H1 (cell line): ENCODE data around the gene CEACAM16. TPM values are rescaled to one million over a fixed set of nuclear protein-coding genes. Genes with fewer than 3 reads are reported as not detected.

Experiments
- CTCF ChIA-PET: fragments of 300-600 bp; sonication (Branson Sonifier 250); formaldehyde crosslinking; loops from one replicate; lab custom pipeline; 2021; ENCODE audit not compliant: partially characterized antibody; lab: Charles Lee
- POLR2A ChIA-PET: fragments of 300-600 bp; sonication (Branson Sonifier 250); formaldehyde crosslinking; loops from one replicate; lab custom pipeline; 2021; ENCODE audit warnings: inconsistent platforms; ENCODE audit not compliant: partially characterized antibody; lab: Charles Lee
- DNase-seq, 2 experiments: peaks; one replicate each; pipeline versions ENCODE4 v3.0.0 to v3.0.0-alpha.2; 2010 to 2022; ENCODE audit warnings: low spot score in 2 of 2, low read depth in 1 of 2, mixed read lengths in 1 of 2
- FAIRE-seq: peaks from 2 replicates; lab custom pipeline; 2011; peaks lifted over from hg19 to GRCh38; lab: Jason Lieb, UNC
- H2AFZ ChIP-seq: 2 replicates; pipeline ENCODE4 v1.8.1; 2012; ENCODE audit warnings: low read length, inconsistent platforms
- H2AK5ac ChIP-seq: 2 replicates; pipeline ENCODE4 v1.6.1; 2013; ENCODE audit warnings: low read depth, low read length
- H2BK120ac ChIP-seq: replicated peaks from 2 replicates; pipeline ENCODE3; 2013; ENCODE audit warnings: low read depth, low read length, inconsistent platforms
- H2BK12ac ChIP-seq: 2 replicates; pipeline ENCODE4 v1.6.1; 2013; ENCODE audit warnings: low read depth, low read length
- H2BK15ac ChIP-seq: 2 replicates; pipeline ENCODE4 v1.6.1; 2013; ENCODE audit warnings: low read length
- H2BK20ac ChIP-seq: 2 replicates; pipeline ENCODE4 v1.6.1; 2013; ENCODE audit warnings: low read length
- H2BK5ac ChIP-seq: 2 replicates; pipeline ENCODE4 v1.6.1; 2013; ENCODE audit warnings: low read depth, low read length
- H3K14ac ChIP-seq: 2 replicates; pipeline ENCODE4 v1.6.1; 2013; ENCODE audit warnings: inconsistent platforms; ENCODE audit not compliant: insufficient read length
- H3K18ac ChIP-seq: 2 replicates; pipeline ENCODE4 v1.6.1; 2013; ENCODE audit warnings: low read length; ENCODE audit errors: extremely low read depth
- H3K23ac ChIP-seq: 2 replicates; pipeline ENCODE4 v1.6.1; 2013; ENCODE audit warnings: inconsistent platforms; ENCODE audit not compliant: insufficient read length
- H3K23me2 ChIP-seq: 2 replicates; pipeline ENCODE4 v1.6.1; 2013; ENCODE audit warnings: low read depth, low read length
- H3K27ac ChIP-seq: 2 replicates; pipeline ENCODE4 v1.6.1; 2011; ENCODE audit warnings: low read depth, low read length, inconsistent platforms
- H3K27me3 ChIP-seq, 4 experiments: replicated peaks in 1 of 4; 1 replicate in 1 of 4; 2 replicates in 3 of 4; pipeline versions ENCODE4 v1.6.1 to v1.8.1; 2011 to 2013; ENCODE audit warnings: low read length in 3 of 4, mild to moderate bottlenecking in 3 of 4, inconsistent platforms in 2 of 4, mixed read lengths in 2 of 4, moderate library complexity in 1 of 4; ENCODE audit not compliant: control insufficient read depth in 3 of 4, insufficient read depth in 3 of 4; ENCODE audit errors: extremely low read depth in 1 of 4
- H3K36me3 ChIP-seq, 4 experiments: 2 replicates each; pipeline versions ENCODE4 v1.6.1 to v1.8.1; 2011 to 2013; ENCODE audit warnings: mild to moderate bottlenecking in 4 of 4, low read length in 3 of 4, moderate library complexity in 2 of 4, control low read depth in 1 of 4, inconsistent platforms in 1 of 4; ENCODE audit not compliant: insufficient read depth in 4 of 4, control insufficient read depth in 2 of 4
- H3K4ac ChIP-seq: replicated peaks from 2 replicates; pipeline ENCODE3; 2013; ENCODE audit warnings: low read length, low read depth, mixed read lengths, inconsistent platforms; ENCODE audit not compliant: insufficient read length
- H3K4me1 ChIP-seq, 4 experiments: replicated peaks in 1 of 4; 1 replicate in 1 of 4; 2 replicates in 3 of 4; pipeline versions ENCODE4 v1.6.1 to v1.8.1; 2011 to 2013; ENCODE audit warnings: low read length in 3 of 4, inconsistent platforms in 2 of 4, mixed read lengths in 1 of 4; ENCODE audit not compliant: insufficient read depth in 4 of 4, control insufficient read depth in 3 of 4
- H3K4me2 ChIP-seq, 2 experiments: 2 replicates each; pipeline versions ENCODE4 v1.6.1 to v1.8.1; 2011 to 2013; ENCODE audit warnings: low read depth in 2 of 2, low read length in 2 of 2, control low read depth in 1 of 2, inconsistent platforms in 1 of 2, mild to moderate bottlenecking in 1 of 2; ENCODE audit not compliant: insufficient read depth in 1 of 2
- H3K4me3 ChIP-seq, 4 experiments: fragments of 200-600, 300-600 bp in 1 of 4; sonication (generic), shearing (Covaris generic), sonication (Bioruptor Twin) in 1 of 4; 2 replicates each; pipeline versions ENCODE4 v1.5.1 to v1.8.1; 2011 to 2016; ENCODE audit warnings: low read length in 4 of 4, low read depth in 3 of 4, control low read depth in 2 of 4, inconsistent platforms in 2 of 4, mild to moderate bottlenecking in 2 of 4, mixed read lengths in 1 of 4, moderate library complexity in 1 of 4; ENCODE audit not compliant: insufficient read depth in 2 of 4; ENCODE audit errors: extremely low read depth in 1 of 4
- H3K56ac ChIP-seq: replicated peaks from 2 replicates; pipeline ENCODE3; 2013; ENCODE audit warnings: low read depth, mild to moderate bottlenecking, mixed read lengths, low read length, inconsistent platforms; ENCODE audit not compliant: insufficient read length
- H3K79me1 ChIP-seq: 2 replicates; pipeline ENCODE4 v1.6.1; 2013; ENCODE audit warnings: low read depth, low read length, control low read depth
- H3K79me2 ChIP-seq, 2 experiments: 2 replicates each; pipeline versions ENCODE4 v1.6.1 to v1.8.1; 2012 to 2013; ENCODE audit warnings: low read length in 2 of 2, mild to moderate bottlenecking in 2 of 2, inconsistent platforms in 1 of 2; ENCODE audit not compliant: insufficient read depth in 2 of 2, control insufficient read depth in 1 of 2
- H3K9ac ChIP-seq, 4 experiments: replicated peaks in 1 of 4; 1 replicate in 1 of 4; 2 replicates in 3 of 4; pipeline versions ENCODE4 v1.6.1 to v1.8.1; 2011 to 2013; ENCODE audit warnings: low read depth in 3 of 4, low read length in 3 of 4, control low read depth in 2 of 4, mild to moderate bottlenecking in 2 of 4, moderate library complexity in 2 of 4, inconsistent platforms in 1 of 4; ENCODE audit errors: extremely low read depth in 1 of 4
- H3K9me3 ChIP-seq, 2 experiments: 2 replicates each; pipeline versions ENCODE4 v1.6.1 to v1.8.1; 2012 to 2013; ENCODE audit warnings: mild to moderate bottlenecking in 2 of 2, moderate library complexity in 2 of 2, control low read depth in 1 of 2, inconsistent platforms in 1 of 2, low read depth in 1 of 2, low read length in 1 of 2, mixed read lengths in 1 of 2; ENCODE audit not compliant: insufficient read depth in 2 of 2
- H4K20me1 ChIP-seq, 2 experiments: replicated peaks in 1 of 2; 2 replicates each; pipeline versions ENCODE3 to v1.8.1; 2011 to 2013; ENCODE audit warnings: inconsistent platforms in 2 of 2, low read length in 2 of 2, mild to moderate bottlenecking in 1 of 2; ENCODE audit not compliant: insufficient read depth in 2 of 2, control insufficient read depth in 1 of 2
- H4K5ac ChIP-seq: 2 replicates; pipeline ENCODE4 v1.6.1; 2013; ENCODE audit warnings: low read length, low read depth, mixed read lengths, inconsistent platforms; ENCODE audit not compliant: insufficient read length
- H4K8ac ChIP-seq: 2 replicates; pipeline ENCODE4 v1.8.0; 2013; ENCODE audit warnings: mild to moderate bottlenecking, moderate library complexity, low read length, inconsistent platforms; ENCODE audit not compliant: insufficient read depth; ENCODE audit errors: extremely low read depth
- H4K91ac ChIP-seq: replicated peaks from 2 replicates; pipeline ENCODE3; 2013; ENCODE audit warnings: low read length, mixed read lengths, inconsistent platforms; ENCODE audit not compliant: insufficient read length
- HDAC6 ChIP-seq: IDR thresholded peaks from one replicate; pipeline ENCODE4 v1.7.1; 2012; ENCODE audit warnings: low read depth, mild to moderate bottlenecking, inconsistent platforms, low read length, moderate library complexity
- RAD21 ChIP-seq, 2 experiments: IDR thresholded peaks in 1 of 2; conservative IDR thresholded peaks in 1 of 2; 2 replicates each; pipeline ENCODE4 v1.6.1; 2011; ENCODE audit warnings: low read depth in 2 of 2, low read length in 2 of 2, improper control_type of control experiment in 1 of 2, inconsistent platforms in 1 of 2, mild to moderate bottlenecking in 1 of 2, moderate library complexity in 1 of 2
- SIRT6 ChIP-seq: IDR thresholded peaks from one replicate; pipeline ENCODE4 v1.7.1; 2012; ENCODE audit warnings: low read length, inconsistent platforms
- WGBS, 2 experiments: shearing (Covaris generic) in 1 of 2; methylation state at CpG; one replicate each; pipeline versions ENCODE4 v1.1.6 to v1.1.7; 2013 to 2015; ENCODE audit warnings: low lambda C conversion rate in 2 of 2, mixed read lengths in 2 of 2, inconsistent platforms in 1 of 2, low coverage in 1 of 2, missing lambda C conversion rate in 1 of 2; ENCODE audit not compliant: insufficient replicate concordance in 2 of 2, insufficient coverage in 1 of 2, insufficient read length in 1 of 2; ENCODE audit errors: extremely low coverage in 1 of 2, missing lambda C conversion rate in 1 of 2; 5-methylcytosine and 5-hydroxymethylcytosine counted together
- polyA plus RNA-seq, 7 experiments: library from polyadenylated mRNA; depleted of rRNA in 3 of 7; stranded (reverse) in 5 of 7; unstranded in 2 of 7; fragments of >200 nt in 5 of 7; fragments of 200-250 nt in 2 of 7; gene quantifications; 1 replicate in 5 of 7; 2 replicates in 1 of 7; 4 replicates in 1 of 7; pipeline versions ENCODE4 v1.2.1 to v1.2.3, GENCODE V29; 2011 to 2013; ENCODE audit warnings: missing spikeins in 2 of 7, mixed read lengths in 2 of 7
- total RNA-seq: library from RNA; stranded (reverse); fragmentation: NEBNext Ultra II Directional; extraction: Animal tissue kit (Norgen Biotek cat#: 25700); gene quantifications from 2 replicates; pipeline ENCODE4 v1.2.1, GENCODE V29; 2021

CEACAM16 gene
- total and polyA plus RNA-seq, 2 of the 8 experiments (the other 6 are each of a cell fraction or from before 2014, with no cell fraction given) = not detected

DNA sequence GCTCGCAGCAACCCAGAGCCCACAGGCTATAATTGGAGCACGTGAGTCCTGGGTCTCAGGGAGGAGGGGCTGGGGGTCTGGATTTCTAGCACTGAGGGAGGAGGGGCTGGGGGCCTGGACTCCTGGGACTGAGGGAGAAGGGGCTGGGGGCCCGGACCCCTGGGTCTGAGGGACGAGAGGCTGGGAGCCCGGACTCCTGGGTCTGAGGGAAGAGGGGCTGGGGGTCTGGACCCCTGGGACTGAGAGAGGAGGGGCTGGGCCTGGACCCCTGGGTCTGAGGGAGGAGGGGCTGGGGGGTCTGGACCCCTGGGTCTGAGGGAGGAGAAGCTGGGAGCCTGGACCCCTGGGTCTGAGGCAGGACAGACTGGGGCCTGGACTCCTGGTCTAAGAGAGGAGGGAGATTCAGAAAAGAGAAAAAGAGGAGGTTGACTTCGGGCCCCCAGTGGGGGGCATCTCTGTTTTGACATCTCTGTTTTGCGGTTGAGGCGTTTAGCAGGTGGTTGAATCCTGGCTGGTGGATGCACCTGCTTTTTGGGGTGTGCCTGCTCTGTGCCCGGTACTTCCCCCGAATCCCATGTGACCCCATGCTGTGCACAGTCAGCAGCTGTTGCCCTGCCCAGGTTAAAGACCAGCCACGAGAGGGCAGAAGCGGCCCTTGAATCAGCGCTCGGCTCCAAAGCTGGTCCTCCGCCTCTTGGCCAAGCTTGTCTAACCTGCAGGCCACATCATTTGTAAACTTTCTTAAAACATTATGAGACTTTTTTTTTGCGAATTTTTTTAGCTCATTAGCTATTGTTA lies 44.8 kb upstream of the CEACAM16 start:
- no peak overlapping the region for H3K14ac ChIP-seq
- no peak overlapping the region for H2AFZ ChIP-seq
- H3K9ac ChIP-seq = no peak overlapping the region
- H4K20me1 ChIP-seq = peaks cover 0 to 7% of the 10 kb centered on the region in 2 experiments
- H3K4me2 ChIP-seq = no peak overlapping the region
- H4K91ac ChIP-seq = no peak overlapping the region
- no peak overlapping the region for H3K27ac ChIP-seq
- no peaks in the 10 kb centered on the region for H3K79me2 ChIP-seq
- H2BK12ac ChIP-seq = no peak overlapping the region
- no peak overlapping the region for H2AK5ac ChIP-seq
- no peak overlapping the region for H3K4me3 ChIP-seq
- no peak overlapping the region for H2BK20ac ChIP-seq
- H3K36me3 ChIP-seq = peaks cover 20 to 40% (median 35%) of the 10 kb centered on the region in 4 experiments
- no peaks in the 10 kb centered on the region for H3K27me3 ChIP-seq
- FAIRE-seq = no peak
- H3K56ac ChIP-seq = no peak overlapping the region
- no peak overlapping the region for H4K5ac ChIP-seq
- peaks cover 0 to 2% (median 0%) of the 10 kb centered on the region in 4 experiments; a peak in 2 of 7 replicates for H3K4me1 ChIP-seq
- no peak overlapping the region for H3K18ac ChIP-seq
- ChIA-PET POLR2A (interaction anchor here (0.6 to 2.1 kb wide), 6 partner anchors 10 to 119 kb away, joined by 3 to 6 read pairs (median 3); partner anchors contain the start of gene PVR), CTCF (interaction anchor here (0.6 to 13.3 kb wide), 31 partner anchors 10 to 262 kb away, joined by 3 to 126 read pairs (median 4); partner anchors contain the start of genes CEACAM19 and PVR)
- H2BK5ac ChIP-seq = no peak overlapping the region
- no peaks in the 10 kb centered on the region for H3K79me1 ChIP-seq
- peak in 1 of 2 experiments; percentile 83 for DNase-seq
- no peaks in the 10 kb centered on the region for H3K9me3 ChIP-seq
- WGBS, 2 experiments = 74% methylated on average over 13 of the region's 16 CpGs; no CpG with 5 or more reads in 1 of the 2 experiments
- no peak overlapping the region for H4K8ac ChIP-seq
- H2BK120ac ChIP-seq = no peak overlapping the region
- no peak overlapping the region for H3K4ac ChIP-seq
- H3K23ac ChIP-seq = no peak overlapping the region
- no peak overlapping the region for H2BK15ac ChIP-seq
- no peaks in the 10 kb centered on the region for H3K23me2 ChIP-seq
- TF ChIP-seq RAD21 (IDR thresholded peaks at IDR 0.05 in 1 of 2, conservative IDR thresholded peaks at IDR 0.05 in 1 of 2; ENCODE audit: low read depth in 2 of 2, low read length in 2 of 2) = peak; percentile 69 to 77
- no peak for TF ChIP-seq HDAC6
- no peak for TF ChIP-seq SIRT6
